ENCODE data around the gene AGTR1. TPM values are rescaled to one million over a fixed set of nuclear protein-coding genes. Genes with fewer than 3 reads are reported as not detected.
"Not testable (repeated sequence)": the region's sequence is repeated elsewhere in the genome, so short reads cannot be mapped to it uniquely, and the experiment has no call there.

The AGTR1 gene
- total RNA-seq, 1 donor = 0.43 TPM

- no peak for TF ChIP-seq CTCF (IDR thresholded peaks at IDR 0.05; ENCODE audit: insufficient read depth, low read depth, low read length)
- peak; percentile 62 for DNase-seq (ENCODE audit: low read depth)
These were observed 66.6 kb downstream of the AGTR1 start for GRCh38 chr3:148763986-148764935.

GRCh38 chr3:148772361-148772760 lies 74.7 kb downstream of the AGTR1 start:
- H3K4me3 ChIP-seq (ENCODE audit: low read depth, low read length) = no peak overlapping the region
- no peak for DNase-seq (ENCODE audit: low read depth)
- TF ChIP-seq CTCF (IDR thresholded peaks at IDR 0.05; ENCODE audit: insufficient read depth, low read depth, low read length) = no peak

More at GRCh38 chr3:148763986-148764935, 66.6 kb downstream of the AGTR1 start:
- no peak overlapping the region for H3K4me3 ChIP-seq (ENCODE audit: low read depth, low read length)

- no peak for TF ChIP-seq CTCF (IDR thresholded peaks at IDR 0.05; ENCODE audit: insufficient read depth, low read depth, low read length)
- no peak for DNase-seq (ENCODE audit: low read depth)
- H3K4me3 ChIP-seq (ENCODE audit: low read depth, low read length) = no peak overlapping the region
These were observed 75.1 kb downstream of the AGTR1 start for GRCh38 chr3:148772835-148773234.

- no peak for TF ChIP-seq CTCF (IDR thresholded peaks at IDR 0.05; ENCODE audit: insufficient read depth, low read depth, low read length)
- H3K4me3 ChIP-seq (ENCODE audit: low read depth, low read length) = no peak overlapping the region
- no peak for DNase-seq (ENCODE audit: low read depth)
These were observed 76.1 kb downstream of the AGTR1 start for GRCh38 chr3:148773805-148774204.

GRCh38 chr3:148778926-148779325 lies 81.2 kb downstream of the AGTR1 start:
- no peak for TF ChIP-seq CTCF (IDR thresholded peaks at IDR 0.05; ENCODE audit: insufficient read depth, low read depth, low read length)
- no peak overlapping the region for H3K4me3 ChIP-seq (ENCODE audit: low read depth, low read length)
- DNase-seq (ENCODE audit: low read depth) = no peak

GRCh38 chr3:148785026-148785425 lies 87.3 kb downstream of the AGTR1 start:
- DNase-seq (ENCODE audit: low read depth); H3K4me3 ChIP-seq (ENCODE audit: low read depth, low read length): not testable (repeated sequence)

GRCh38 chr3:148786159-148786558 lies 88.5 kb downstream of the AGTR1 start:
- not testable (repeated sequence) for H3K4me3 ChIP-seq (ENCODE audit: low read depth, low read length); DNase-seq (ENCODE audit: low read depth)

GRCh38 chr3:148789146-148789545 lies 91.4 kb downstream of the AGTR1 start:
- DNase-seq (ENCODE audit: low read depth) = peak; percentile 30
- no peak overlapping the region for H3K4me3 ChIP-seq (ENCODE audit: low read depth, low read length)
- no peak for TF ChIP-seq CTCF (IDR thresholded peaks at IDR 0.05; ENCODE audit: insufficient read depth, low read depth, low read length)
